Coronary artery (tissue), 2 donors: ENCODE results near the gene MACROD2.

ENCODE experiments used
- DNase-seq: peaks from one replicate; pipeline ENCODE4 v3.0.0-alpha.2; 2017; ENCODE audit warnings: low spot score
- H3K27ac ChIP-seq, 2 donors: fragments of 200-600 bp; sonication (generic); one replicate each; pipeline ENCODE4 v1.5.1; 2016 to 2019
- H3K4me3 ChIP-seq: fragments of 200-600 bp; sonication (generic); 2 replicates; pipeline ENCODE4 v1.5.1; 2016; ENCODE audit warnings: mild to moderate bottlenecking, moderate library complexity
- CTCF ChIP-seq: fragments of 200-600 bp; sonication (generic); IDR thresholded peaks from one replicate; pipeline ENCODE4 v1.5.1; 2019; ENCODE audit warnings: antibody characterized with exemption

Gene MACROD2

GRCh38 chr20:14566505-14566904 lies 571.2 kb downstream of the MACROD2 start:
- Histone ChIP-seq H3K27ac (no peak overlapping the region), H3K4me3 (no peak overlapping the region)
- no peak for TF ChIP-seq CTCF
- DNase-seq = no peak

GRCh38 chr20:14568225-14568624 lies 572.9 kb downstream of the MACROD2 start:
- DNase-seq = no peak
- Histone ChIP-seq H3K27ac (no peak overlapping the region), H3K4me3 (no peak overlapping the region)
- TF ChIP-seq CTCF = no peak

- TF ChIP-seq CTCF = no peak
- no peak overlapping the region for H3K4me3 ChIP-seq
- no peak for DNase-seq
- H3K27ac ChIP-seq = no peak overlapping the region
These were observed 573.4 kb downstream of the MACROD2 start for GRCh38 chr20:14568701-14569100.

GRCh38 chr20:14569641-14570040 lies 574.3 kb downstream of the MACROD2 start:
- no peak for DNase-seq
- TF ChIP-seq CTCF = no peak
- no peak overlapping the region for H3K27ac ChIP-seq
- H3K4me3 ChIP-seq = no peak overlapping the region

GRCh38 chr20:14570811-14571210 lies 575.5 kb downstream of the MACROD2 start:
- H3K27ac ChIP-seq = no peak overlapping the region
- no peak for TF ChIP-seq CTCF
- no peak for DNase-seq
- no peak overlapping the region for H3K4me3 ChIP-seq

GRCh38 chr20:14573676-14574075 lies 578.4 kb downstream of the MACROD2 start:
- TF ChIP-seq CTCF = no peak
- Histone ChIP-seq H3K4me3 (no peak overlapping the region), H3K27ac (no peak overlapping the region)
- no peak for DNase-seq

- DNase-seq = no peak
- H3K4me3 ChIP-seq = no peak overlapping the region
- no peak for TF ChIP-seq CTCF
- no peak overlapping the region for H3K27ac ChIP-seq
These were observed 581.0 kb downstream of the MACROD2 start for GRCh38 chr20:14576196-14576877.
